Muscle of back (tissue), 11 donors: ENCODE results near the gene CTNND2. TPM values are rescaled to one million over a fixed set of nuclear protein-coding genes. Genes with fewer than 3 reads are reported as not detected.

ENCODE experiments used
- DNase-seq, 3 donors: peaks; one replicate each; pipeline versions ENCODE4 v3.0.0 to v3.0.0-alpha.2; 2013
- polyA plus RNA-seq, 10 donors: library from polyadenylated mRNA; unstranded; fragments of 120-200 nt; gene quantifications; one replicate each; pipeline ENCODE4 v1.2.1, GENCODE V29; 2013; ENCODE audit not compliant: insufficient read length in 10 of 10

CTNND2 gene
- polyA plus RNA-seq, 10 donors, result 0.32 to 1.8 (median 1.2) TPM

GRCh38 chr5:11252075-11252474, 652.2 kb downstream of the CTNND2 start:
- no peak for DNase-seq

GRCh38 chr5:11251247-11251646, 653.0 kb downstream of the CTNND2 start:
- peak in 1 of 3 donors; percentile 11 for DNase-seq

- no peak for DNase-seq
Observed at GRCh38 chr5:11248966-11249365, 655.3 kb downstream of the CTNND2 start.

- no peak for DNase-seq
Observed at GRCh38 chr5:11247224-11247623, 657.0 kb downstream of the CTNND2 start.

- DNase-seq, result no peak
Observed at GRCh38 chr5:11240293-11241190, 663.7 kb downstream of the CTNND2 start.

- DNase-seq, result no peak
Observed at GRCh38 chr5:11239261-11240015, 664.8 kb downstream of the CTNND2 start.

GRCh38 chr5:11234501-11234911, 669.7 kb downstream of the CTNND2 start:
- DNase-seq, result no peak

- DNase-seq, result no peak
Observed at GRCh38 chr5:11230890-11231289, 673.4 kb downstream of the CTNND2 start.

GRCh38 chr5:11227064-11227463, 677.2 kb downstream of the CTNND2 start:
- DNase-seq, result no peak

GRCh38 chr5:11224436-11225187, 679.6 kb downstream of the CTNND2 start:
- DNase-seq, result peak in 2 of 3 donors; percentile 1 to 8

GRCh38 chr5:11222169-11222568, 682.1 kb downstream of the CTNND2 start:
- DNase-seq, result no peak

GRCh38 chr5:11214864-11215644, 689.2 kb downstream of the CTNND2 start:
- no peak for DNase-seq

- DNase-seq, result no peak
Observed at GRCh38 chr5:11212706-11213105, 691.5 kb downstream of the CTNND2 start.

- no peak for DNase-seq
Observed at GRCh38 chr5:11197726-11198125, 706.5 kb downstream of the CTNND2 start.

- DNase-seq, result no peak
Observed at GRCh38 chr5:11191673-11192072, 712.6 kb downstream of the CTNND2 start.

- peak; percentile 18 to 60 (median 24) for DNase-seq
Observed at GRCh38 chr5:11182441-11183080, 721.7 kb downstream of the CTNND2 start.

GRCh38 chr5:11181940-11182339, 722.3 kb downstream of the CTNND2 start:
- DNase-seq, result no peak

- DNase-seq, result no peak
Observed at GRCh38 chr5:11180890-11181289, 723.4 kb downstream of the CTNND2 start.

GRCh38 chr5:11177999-11178711, 726.1 kb downstream of the CTNND2 start:
- DNase-seq, result no peak

- no peak for DNase-seq
Observed at GRCh38 chr5:11174591-11174990, 729.7 kb downstream of the CTNND2 start.
